GM23338 (cell line): ENCODE data around the gene INO80. TPM values are rescaled to one million over a fixed set of nuclear protein-coding genes. Genes with fewer than 3 reads are reported as not detected.

Experiments
- ATAC-seq: fragments of 200-7000 bp; cut with Tn5 transposase; 3 replicates; pipeline ENCODE4 v1.9.1; 2020
- DNase-seq: peaks from one replicate; pipeline ENCODE4 v3.0.0-alpha.2; 2015; ENCODE audit warnings: low spot score
- H2AFZ ChIP-seq: fragments of 200-600 bp; sonication (generic); 2 replicates; pipeline ENCODE4 v1.8.0; 2016; ENCODE audit warnings: antibody characterized with exemption, mild to moderate bottlenecking, moderate library complexity
- H3F3A ChIP-seq: fragments of 200-600 bp; sonication (generic); replicated peaks from 2 replicates; pipeline ENCODE4 v1.8.0; 2017; ENCODE audit warnings: antibody characterized with exemption, mixed run types, low read depth
- H3K27ac ChIP-seq: fragments of 200-600 bp; sonication (generic); 2 replicates; pipeline ENCODE4 v1.6.1; 2016; ENCODE audit warnings: low read depth
- H3K27me3 ChIP-seq: fragments of 200-600 bp; sonication (generic); 2 replicates; pipeline ENCODE4 v1.8.0; 2016; ENCODE audit warnings: mild to moderate bottlenecking, mixed run types, moderate library complexity; ENCODE audit not compliant: insufficient read depth
- H3K36me3 ChIP-seq: fragments of 200-600 bp; sonication (generic); 2 replicates; pipeline ENCODE4 v1.8.0; 2016; ENCODE audit warnings: mild to moderate bottlenecking; ENCODE audit not compliant: insufficient read depth
- H3K4me1 ChIP-seq: fragments of 200-600 bp; sonication (generic); 2 replicates; pipeline ENCODE4 v1.8.0; 2016; ENCODE audit warnings: mild to moderate bottlenecking, moderate library complexity; ENCODE audit not compliant: insufficient read depth
- H3K4me2 ChIP-seq: fragments of 200-600 bp; sonication (generic); 2 replicates; pipeline ENCODE4 v1.7.1; 2017; ENCODE audit warnings: mixed run types
- H3K4me3 ChIP-seq: fragments of 200-600 bp; sonication (generic); 2 replicates; pipeline ENCODE4 v1.6.1; 2016; ENCODE audit warnings: mixed run types
- H3K79me2 ChIP-seq: fragments of 200-600 bp; sonication (generic); replicated peaks from 2 replicates; pipeline ENCODE4 v1.8.0; 2017; ENCODE audit warnings: mild to moderate bottlenecking; ENCODE audit not compliant: insufficient read depth
- H3K9me2 ChIP-seq: fragments of 200-600 bp; sonication (generic); 2 replicates; pipeline ENCODE4 v1.8.0; 2017; ENCODE audit not compliant: insufficient read depth
- H4K20me1 ChIP-seq: fragments of 200-600 bp; sonication (generic); replicated peaks from 2 replicates; pipeline ENCODE4 v1.8.0; 2017; ENCODE audit warnings: mild to moderate bottlenecking; ENCODE audit not compliant: insufficient read depth
- H3K27ac Mint-ChIP-seq: 2 replicates; pipeline ENCODE4 v1.8.0; 2020; ENCODE audit warnings: inconsistent platforms, mild to moderate bottlenecking, moderate library complexity, mixed read lengths
- H3K27me3 Mint-ChIP-seq: 3 replicates; pipeline ENCODE4 v1.8.0; 2022; ENCODE audit warnings: low read depth, mild to moderate bottlenecking, moderate library complexity, mixed read lengths, inconsistent platforms; ENCODE audit not compliant: insufficient read depth, poor library complexity
- H3K36me3 Mint-ChIP-seq: 3 replicates; pipeline ENCODE4 v1.8.0; 2021; ENCODE audit warnings: low read depth, mild to moderate bottlenecking, inconsistent platforms, moderate library complexity, mixed read lengths
- H3K4me1 Mint-ChIP-seq: 3 replicates; pipeline ENCODE4 v1.8.0; 2020; ENCODE audit warnings: mild to moderate bottlenecking, inconsistent platforms, mixed read lengths
- H3K4me3 Mint-ChIP-seq: 3 replicates; pipeline ENCODE4 v1.8.0; 2021; ENCODE audit warnings: moderate library complexity, mild to moderate bottlenecking, inconsistent platforms, mixed read lengths
- H3K9me3 Mint-ChIP-seq: 3 replicates; pipeline ENCODE4 v1.8.0; 2020; ENCODE audit warnings: moderate library complexity, mild to moderate bottlenecking, inconsistent platforms, mixed read lengths
- EZH2 ChIP-seq: fragments of 200-600 bp; sonication (generic); IDR thresholded peaks from one replicate; pipeline ENCODE4 v1.8.0; 2017; ENCODE audit warnings: antibody characterized with exemption, mild to moderate bottlenecking, low read depth; ENCODE audit not compliant: unreplicated experiment
- EZH2phosphoT487 ChIP-seq: fragments of 200-600 bp; sonication (generic); IDR thresholded peaks from one replicate; pipeline ENCODE4 v1.8.1; 2018; ENCODE audit warnings: antibody characterized with exemption; ENCODE audit not compliant: unreplicated experiment
- JUNB ChIP-seq: IDR thresholded peaks from one replicate; pipeline ENCODE4 v1.6.1; 2016; ENCODE audit warnings: antibody characterized with exemption; ENCODE audit not compliant: unreplicated experiment
- NANOG ChIP-seq: IDR thresholded peaks from 2 replicates; pipeline ENCODE4 v1.6.1; 2016; ENCODE audit warnings: antibody characterized with exemption, borderline replicate concordance
- POLR2AphosphoS5 ChIP-seq: IDR thresholded peaks from 2 replicates; pipeline ENCODE4 v1.6.1; 2016; ENCODE audit warnings: antibody characterized with exemption, low read depth
- REST ChIP-seq: IDR thresholded peaks from one replicate; pipeline ENCODE4 v1.6.1; 2018; ENCODE audit warnings: antibody characterized with exemption; ENCODE audit not compliant: unreplicated experiment
- STAT1 ChIP-seq: IDR thresholded peaks from one replicate; pipeline ENCODE4 v1.6.1; 2016; ENCODE audit warnings: antibody characterized with exemption; ENCODE audit not compliant: unreplicated experiment
- ZNF114 ChIP-seq: fragments of 250-450 bp; sonication (Bioruptor Pico); IDR thresholded peaks from 2 replicates; pipeline ENCODE4 v1.5.0; 2020; ENCODE audit warnings: mild to moderate bottlenecking, moderate library complexity
- ZNF331 ChIP-seq: fragments of 250-450 bp; sonication (Bioruptor Pico); IDR thresholded peaks from 2 replicates; pipeline ENCODE4 v1.5.0; 2020; ENCODE audit warnings: low read depth, mild to moderate bottlenecking, moderate library complexity
- ZNF462 ChIP-seq: fragments of 250-450 bp; sonication (Bioruptor Pico); IDR thresholded peaks from 2 replicates; pipeline ENCODE4 v1.5.0; 2020; ENCODE audit warnings: mild to moderate bottlenecking, moderate library complexity
- polyA plus RNA-seq: library from polyadenylated mRNA; unstranded; fragments of >200 nt; fragmentation: Nextera tagmentation; extraction: Ambion mirVana; gene quantifications from 2 replicates; pipeline ENCODE4 v1.2.1, GENCODE V29; 2016
- total RNA-seq: library from RNA; depleted of rRNA; stranded (reverse); fragments of >200 nt; shearing (Covaris generic); gene quantifications from 2 replicates; pipeline ENCODE4 v1.2.3, GENCODE V29; 2014

INO80 gene
- total and polyA plus RNA-seq, 2 experiments from 2014 or later = 6.5 to 24.9 TPM

- TF ChIP-seq EZH2 (no peak), EZH2phosphoT487 (no peak), ZNF331 (CRISPR knock-in tag) (no peak), REST (no peak), NANOG (no peak), JUNB (no peak)
Measured at GRCh38 chr15:41104234-41104633, 11.8 kb downstream of the INO80 start (continued).

GRCh38 chr15:41102854-41103253, 13.2 kb downstream of the INO80 start:
- ATAC-seq (no peak), DNase-seq (no peak)
- Histone ChIP-seq H3K27ac (no peak overlapping the region), H3K27me3 (no peaks in the 10 kb centered on the region), H3K79me2 (peaks cover 99% of the 10 kb centered on the region), H3K4me3 (no peak overlapping the region), H3K9me2 (no peaks in the 10 kb centered on the region), H3K36me3 (peaks cover 6% of the 10 kb centered on the region; the same call in 1 of the 2 replicates), H3F3A (no peaks in the 10 kb centered on the region), H3K4me1 (no peaks in the 10 kb centered on the region), H4K20me1 (peaks cover 8% of the 10 kb centered on the region), H3K4me2 (no peak overlapping the region), H2AFZ (no peak overlapping the region)
- no peak overlapping the region for H3K4me3 Mint-ChIP-seq
- peaks cover 15% of the 10 kb centered on the region for H3K36me3 Mint-ChIP-seq
- no peaks in the 10 kb centered on the region for H3K27me3 Mint-ChIP-seq
- H3K9me3 Mint-ChIP-seq = no peaks in the 10 kb centered on the region
- H3K27ac Mint-ChIP-seq = no peak overlapping the region; the same call in 1 of the 2 replicates
- H3K4me1 Mint-ChIP-seq = peaks cover 4% of the 10 kb centered on the region; the same call in 2 of the 3 replicates
- no peak for TF ChIP-seq EZH2
- TF ChIP-seq ZNF331 (CRISPR knock-in tag) = no peak
- no peak for TF ChIP-seq EZH2phosphoT487
- no peak for TF ChIP-seq ZNF462
- TF ChIP-seq JUNB = no peak
- no peak for TF ChIP-seq NANOG
- TF ChIP-seq STAT1 = no peak
- no peak for TF ChIP-seq ZNF114 (CRISPR knock-in tag)
- no peak for TF ChIP-seq REST
- no peak for TF ChIP-seq POLR2AphosphoS5
